GM23248 (cell line): ENCODE results near the gene GABRG3. TPM values are rescaled to one million over a fixed set of nuclear protein-coding genes. Genes with fewer than 3 reads are reported as not detected.

Experiments
- DNase-seq: peaks from one replicate; pipeline ENCODE4 v3.0.0-alpha.2; 2015
- H2AFZ ChIP-seq: fragments of 200-600 bp; sonication (generic); 2 replicates; pipeline ENCODE4 v1.6.1; 2016; ENCODE audit warnings: antibody characterized with exemption
- H3F3A ChIP-seq: fragments of 200-600 bp; sonication (generic); 2 replicates; pipeline ENCODE4 v1.6.1; 2016; ENCODE audit warnings: mild to moderate bottlenecking, antibody characterized with exemption, mixed run types; ENCODE audit not compliant: insufficient read depth
- H3K27ac ChIP-seq: fragments of 200-600 bp; sonication (generic); 2 replicates; pipeline ENCODE4 v1.5.1; 2016; ENCODE audit warnings: mild to moderate bottlenecking
- H3K27me3 ChIP-seq: fragments of 200-600 bp; sonication (generic); replicated peaks from 2 replicates; pipeline ENCODE4 v1.6.1; 2016; ENCODE audit warnings: mild to moderate bottlenecking; ENCODE audit not compliant: insufficient read depth
- H3K36me3 ChIP-seq: fragments of 200-600 bp; sonication (generic); 2 replicates; pipeline ENCODE4 v1.6.1; 2016; ENCODE audit warnings: low read depth, mild to moderate bottlenecking
- H3K4me1 ChIP-seq: fragments of 200-600 bp; sonication (generic); 2 replicates; pipeline ENCODE4 v1.6.1; 2016; ENCODE audit warnings: mild to moderate bottlenecking; ENCODE audit not compliant: insufficient read depth
- H3K4me2 ChIP-seq: fragments of 200-600 bp; sonication (generic); one replicate; pipeline ENCODE4 v1.6.1; 2016; ENCODE audit warnings: mild to moderate bottlenecking; ENCODE audit not compliant: unreplicated experiment
- H3K4me3 ChIP-seq: fragments of 200-600 bp; sonication (generic); 2 replicates; pipeline ENCODE4 v1.5.1; 2016; ENCODE audit warnings: mild to moderate bottlenecking
- H3K79me2 ChIP-seq: fragments of 200-600 bp; sonication (generic); 2 replicates; pipeline ENCODE4 v1.6.1; 2016; ENCODE audit warnings: mild to moderate bottlenecking; ENCODE audit not compliant: insufficient read depth
- H3K9ac ChIP-seq: fragments of 200-600 bp; sonication (generic); 2 replicates; pipeline ENCODE4 v1.6.1; 2016; ENCODE audit warnings: mild to moderate bottlenecking
- H3K9me2 ChIP-seq: fragments of 200-600 bp; sonication (generic); 2 replicates; pipeline ENCODE4 v1.6.1; 2016; ENCODE audit warnings: mixed run types, mild to moderate bottlenecking, moderate library complexity; ENCODE audit not compliant: insufficient read depth
- H3K9me3 ChIP-seq: fragments of 200-600 bp; sonication (generic); one replicate; pipeline ENCODE4 v1.6.1; 2017; ENCODE audit warnings: low read depth
- H4K20me1 ChIP-seq: fragments of 200-600 bp; sonication (generic); 2 replicates; pipeline ENCODE4 v1.6.0; 2016; ENCODE audit not compliant: insufficient read depth
- EZH2 ChIP-seq: fragments of 200-600 bp; sonication (generic); IDR thresholded peaks from 2 replicates; pipeline ENCODE4 v1.6.1; 2018; ENCODE audit warnings: antibody characterized with exemption, mild to moderate bottlenecking; ENCODE audit not compliant: insufficient read depth, poor library complexity, severe bottlenecking
- EZH2phosphoT487 ChIP-seq: fragments of 200-600 bp; sonication (generic); IDR thresholded peaks from 2 replicates; pipeline ENCODE4 v1.6.1; 2018; ENCODE audit warnings: antibody characterized with exemption, moderate library complexity, mild to moderate bottlenecking, low read depth; ENCODE audit not compliant: insufficient read depth
- whole genome bisulfite sequencing, 2 experiments: methylation state at CpG; one replicate each; pipeline ENCODE4 v1.1.6; 2015 to 2017; ENCODE audit warnings: low lambda C conversion rate in 2 of 2, low coverage in 1 of 2; ENCODE audit errors: missing lambda C conversion rate in 2 of 2; 5-methylcytosine and 5-hydroxymethylcytosine counted together
- in situ Hi-C: fragments of 300-500 bp; cut with MboI; formaldehyde crosslinking; loops from 2 replicates; pipeline ENCODE4 v1.15.0; 2020
- polyA plus RNA-seq: library from polyadenylated mRNA; unstranded; fragments of >200 nt; fragmentation: Nextera tagmentation; extraction: Ambion mirVana; gene quantifications from 2 replicates; pipeline ENCODE4 v1.2.1, GENCODE V29; 2016
- total RNA-seq: library from RNA; depleted of rRNA; stranded (reverse); fragments of >200 nt; shearing (Covaris generic); gene quantifications from 2 replicates; pipeline ENCODE4 v1.2.3, GENCODE V29; 2014

Gene GABRG3
- total and polyA plus RNA-seq, 2 experiments from 2014 or later: not detected

DNA sequence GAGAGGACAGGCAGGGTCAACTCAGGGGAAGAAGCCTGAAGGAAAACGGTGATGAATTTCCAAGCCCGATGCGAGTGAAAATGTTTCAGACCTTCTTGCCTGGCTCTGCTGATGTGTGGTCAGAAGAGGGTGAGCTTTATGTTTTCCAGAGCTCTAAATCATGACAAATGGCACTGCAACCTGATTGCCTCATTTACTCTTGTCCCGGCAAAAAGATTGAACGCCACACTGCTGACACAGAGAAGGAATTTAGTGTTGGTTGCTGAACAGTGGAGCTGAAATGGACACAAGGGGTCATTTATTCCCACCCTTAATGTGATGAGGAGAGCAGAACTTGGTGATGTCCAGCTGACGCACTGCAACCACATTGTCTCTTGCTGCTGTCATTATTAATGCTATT is 36.1 kb upstream of the GABRG3 start:
- no peak overlapping the region for H3K4me3 ChIP-seq
- TF ChIP-seq EZH2: no peak
- no peak for TF ChIP-seq EZH2phosphoT487
- no peaks in the 10 kb centered on the region for H3K9me3 ChIP-seq
- no peak overlapping the region for H3K4me2 ChIP-seq
- H3K4me1 ChIP-seq: no peaks in the 10 kb centered on the region
- no peaks in the 10 kb centered on the region for H3K79me2 ChIP-seq
- no peaks in the 10 kb centered on the region for H4K20me1 ChIP-seq
- no peak overlapping the region for H3K9ac ChIP-seq
- no peaks in the 10 kb centered on the region for H3F3A ChIP-seq
- H3K27me3 ChIP-seq: no peaks in the 10 kb centered on the region
- H3K36me3 ChIP-seq: no peaks in the 10 kb centered on the region
- 34 to 42% methylated on average over 6 of the region's 6 CpGs for WGBS, 2 experiments
- no peak overlapping the region for H2AFZ ChIP-seq
- in situ Hi-C loops: no loop called here
- H3K9me2 ChIP-seq: no peaks in the 10 kb centered on the region
- H3K27ac ChIP-seq: no peak overlapping the region
- DNase-seq: no peak

DNA sequence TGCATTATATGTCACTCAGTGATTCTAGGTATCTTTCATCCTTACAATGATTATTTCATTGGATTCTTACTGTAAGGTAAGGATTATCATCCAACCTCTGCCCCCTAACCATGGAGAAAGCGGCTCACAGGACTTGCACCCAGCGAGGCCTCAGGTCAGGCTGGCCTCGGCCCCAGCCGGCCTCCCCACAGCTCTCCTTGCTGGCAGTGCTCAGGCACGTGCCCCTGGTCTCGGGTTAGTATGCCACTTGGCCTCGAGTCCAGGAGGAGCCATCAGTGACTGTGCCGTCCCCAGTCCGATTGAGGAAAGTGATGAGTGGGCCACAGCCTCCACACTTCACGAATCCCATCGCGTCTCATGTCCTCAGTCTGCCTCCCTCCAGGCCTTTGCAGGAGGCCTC is 35.7 kb upstream of the GABRG3 start:
- Histone ChIP-seq H3K9me2 (no peaks in the 10 kb centered on the region), H2AFZ (no peak overlapping the region), H3K27ac (no peak overlapping the region), H3K9ac (no peak overlapping the region), H3K9me3 (no peaks in the 10 kb centered on the region), H4K20me1 (no peaks in the 10 kb centered on the region), H3K4me3 (no peak overlapping the region), H3K27me3 (no peaks in the 10 kb centered on the region), H3K79me2 (no peaks in the 10 kb centered on the region), H3K4me2 (no peak overlapping the region), H3F3A (no peaks in the 10 kb centered on the region), H3K4me1 (no peaks in the 10 kb centered on the region), H3K36me3 (no peaks in the 10 kb centered on the region)
- in situ Hi-C loops: no loop called here
- TF ChIP-seq EZH2 (no peak), EZH2phosphoT487 (no peak)
- 33 to 43% methylated on average over 12 of the region's 12 CpGs for WGBS, 2 experiments
- no peak for DNase-seq

DNA sequence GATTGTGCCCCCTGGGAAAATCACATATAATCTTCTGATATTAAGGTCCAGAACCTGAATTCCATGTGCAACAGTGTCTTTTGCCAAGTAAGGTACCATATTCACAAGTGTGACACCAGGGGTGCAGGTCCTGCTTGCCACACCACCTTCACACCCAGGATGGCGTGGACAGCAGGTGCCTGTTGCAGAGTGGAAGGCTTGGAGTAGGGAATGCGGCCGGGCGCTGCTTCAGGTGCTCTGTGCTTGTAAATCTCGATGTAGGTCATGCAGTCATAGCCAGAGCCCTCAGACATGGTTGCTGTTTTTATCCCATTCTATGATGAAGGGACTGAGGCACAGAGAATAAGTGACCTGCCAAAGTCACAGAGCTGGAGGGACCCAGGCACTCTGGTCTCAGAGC is 34.5 kb upstream of the GABRG3 start:
- no peaks in the 10 kb centered on the region for H3K4me1 ChIP-seq
- no peaks in the 10 kb centered on the region for H3K9me2 ChIP-seq
- no peaks in the 10 kb centered on the region for H3K79me2 ChIP-seq
- TF ChIP-seq EZH2 (no peak), EZH2phosphoT487 (no peak)
- no peak overlapping the region for H3K4me3 ChIP-seq
- H4K20me1 ChIP-seq: no peaks in the 10 kb centered on the region
- H3K27ac ChIP-seq: no peak overlapping the region
- in situ Hi-C loops: no loop called here
- H3K27me3 ChIP-seq: no peaks in the 10 kb centered on the region
- H3K9ac ChIP-seq: no peak overlapping the region
- H3K9me3 ChIP-seq: no peaks in the 10 kb centered on the region
- H3F3A ChIP-seq: no peaks in the 10 kb centered on the region
- no peak overlapping the region for H2AFZ ChIP-seq
- no peaks in the 10 kb centered on the region for H3K36me3 ChIP-seq
- H3K4me2 ChIP-seq: no peak overlapping the region
- WGBS, 2 experiments: 13 to 29% methylated on average over 5 of the region's 5 CpGs
- DNase-seq: no peak

DNA sequence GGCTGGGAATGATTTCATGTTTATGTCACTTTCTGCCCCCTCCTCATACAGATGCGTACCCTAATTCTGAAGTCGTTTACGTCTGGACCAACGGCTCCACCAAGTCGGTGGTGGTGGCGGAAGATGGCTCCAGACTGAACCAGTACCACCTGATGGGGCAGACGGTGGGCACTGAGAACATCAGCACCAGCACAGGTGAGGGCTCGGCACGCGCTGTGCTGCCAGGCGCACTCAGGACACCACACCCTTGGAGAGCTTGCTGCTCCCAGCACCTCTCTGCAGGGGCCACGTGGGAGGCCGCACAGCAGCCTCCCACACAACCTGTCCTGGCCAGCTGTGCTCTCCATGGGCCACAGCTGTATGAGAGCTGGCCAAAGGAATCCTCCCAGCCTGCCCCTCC is 33.8 kb upstream of the GABRG3 start:
- H3K4me2 ChIP-seq: no peak overlapping the region
- in situ Hi-C loops: no loop called here
- 44% methylated on average over 13 of the region's 13 CpGs for WGBS, 2 experiments
- no peak for DNase-seq
- no peak overlapping the region for H3K4me3 ChIP-seq
- H3K4me1 ChIP-seq: no peaks in the 10 kb centered on the region
- no peaks in the 10 kb centered on the region for H3K9me2 ChIP-seq
- TF ChIP-seq EZH2phosphoT487 (no peak), EZH2 (no peak)
- no peak overlapping the region for H3K27ac ChIP-seq
- H3K79me2 ChIP-seq: no peaks in the 10 kb centered on the region
- H3K36me3 ChIP-seq: no peaks in the 10 kb centered on the region
- no peaks in the 10 kb centered on the region for H3K9me3 ChIP-seq
- H2AFZ ChIP-seq: no peak overlapping the region
- H3F3A ChIP-seq: no peaks in the 10 kb centered on the region
- H3K27me3 ChIP-seq: no peaks in the 10 kb centered on the region
- H4K20me1 ChIP-seq: no peaks in the 10 kb centered on the region
- H3K9ac ChIP-seq: no peak overlapping the region

DNA sequence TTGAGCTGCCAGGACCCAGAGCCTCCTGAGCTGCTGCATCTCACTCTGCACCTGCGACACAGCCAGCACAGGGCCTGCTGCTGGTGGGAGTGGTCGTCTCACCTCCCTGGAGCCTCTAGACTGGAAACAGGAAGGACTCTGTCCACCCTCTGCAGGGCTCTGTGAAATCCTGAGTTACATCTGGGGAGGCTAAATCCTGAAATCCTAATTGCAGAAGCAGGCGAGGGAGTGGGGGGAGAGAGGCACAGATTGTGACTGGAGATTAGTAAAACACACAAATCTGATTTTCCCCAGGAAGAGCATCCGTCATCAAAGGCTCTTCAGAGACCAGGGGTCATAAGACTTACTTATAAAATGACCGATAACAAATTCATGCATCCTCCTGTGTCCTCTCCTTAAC is 31.6 kb upstream of the GABRG3 start:
- Histone ChIP-seq H2AFZ (no peak overlapping the region), H3K9ac (no peak overlapping the region), H3K27me3 (no peaks in the 10 kb centered on the region), H3K36me3 (no peaks in the 10 kb centered on the region), H3K9me2 (no peaks in the 10 kb centered on the region), H4K20me1 (no peaks in the 10 kb centered on the region), H3K4me1 (no peaks in the 10 kb centered on the region), H3K4me3 (no peak overlapping the region), H3K4me2 (no peak overlapping the region), H3K27ac (no peak overlapping the region), H3K9me3 (no peaks in the 10 kb centered on the region), H3K79me2 (no peaks in the 10 kb centered on the region), H3F3A (no peaks in the 10 kb centered on the region)
- no peak for DNase-seq
- in situ Hi-C loops: no loop called here
- no peak for TF ChIP-seq EZH2
- TF ChIP-seq EZH2phosphoT487: no peak
- WGBS, 2 experiments: 8 to 15% methylated on average over 5 of the region's 5 CpGs
